CD14-positive monocyte (primary cell): ENCODE results near the gene KBTBD13. TPM values are rescaled to one million over a fixed set of nuclear protein-coding genes. Genes with fewer than 3 reads are reported as not detected.
A peak's percentile ranks its signal among the peaks of the same experiment; 100 is the strongest.

Experiments used
- DNase-seq, 3 donors: peaks; one replicate each; pipeline ENCODE4 v3.0.0-alpha.2; 2011 to 2022
- H2AFZ ChIP-seq: 2 replicates; pipeline ENCODE4 v1.6.0; 2012; ENCODE audit warnings: mild to moderate bottlenecking, low read depth, low read length, inconsistent platforms; ENCODE audit not compliant: insufficient read depth, poor library complexity, severe bottlenecking
- H3K27ac ChIP-seq, 2 donors: 1 replicate in 1 of 2; 2 replicates in 1 of 2; pipeline ENCODE4 v1.5.1; 2012 to 2013; ENCODE audit warnings: low read length in 2 of 2, control low read depth in 1 of 2, inconsistent platforms in 1 of 2, low read depth in 1 of 2, mild to moderate bottlenecking in 1 of 2
- H3K27me3 ChIP-seq, 2 donors: one replicate each; pipeline versions ENCODE4 v1.6.0 to v1.6.1; 2011 to 2013; ENCODE audit warnings: low read length in 2 of 2; ENCODE audit not compliant: control insufficient read depth in 2 of 2, insufficient read depth in 2 of 2
- H3K36me3 ChIP-seq, 2 donors: replicated peaks in 1 of 2; 1 replicate in 1 of 2; 2 replicates in 1 of 2; pipeline versions ENCODE4 v1.5.1 to v1.6.1; 2012 to 2013; ENCODE audit warnings: low read length in 2 of 2, control low read depth in 1 of 2, inconsistent platforms in 1 of 2, mild to moderate bottlenecking in 1 of 2; ENCODE audit not compliant: insufficient read depth in 2 of 2, control insufficient read depth in 1 of 2
- H3K4me1 ChIP-seq, 2 donors: 1 replicate in 1 of 2; 2 replicates in 1 of 2; pipeline versions ENCODE4 v1.5.1 to v1.6.1; 2012 to 2013; ENCODE audit warnings: low read length in 2 of 2, control low read depth in 1 of 2, inconsistent platforms in 1 of 2, mild to moderate bottlenecking in 1 of 2, moderate library complexity in 1 of 2; ENCODE audit not compliant: insufficient read depth in 2 of 2, control insufficient read depth in 1 of 2
- H3K4me2 ChIP-seq: replicated peaks from 2 replicates; pipeline ENCODE3; 2012; ENCODE audit warnings: low read length, moderate library complexity, mild to moderate bottlenecking; ENCODE audit not compliant: poor library complexity, severe bottlenecking; ENCODE audit errors: extremely low read depth
- H3K4me3 ChIP-seq, 3 experiments: fragments of 200-600 bp in 1 of 3; sonication (generic) in 1 of 3; replicated peaks in 1 of 3; 1 replicate in 2 of 3; 2 replicates in 1 of 3; pipeline ENCODE4 v1.5.1; 2011 to 2013; ENCODE audit warnings: low read length in 3 of 3, mild to moderate bottlenecking in 3 of 3, control low read depth in 2 of 3, low read depth in 2 of 3, inconsistent platforms in 1 of 3, moderate library complexity in 1 of 3
- H3K79me2 ChIP-seq: 2 replicates; pipeline ENCODE4 v1.6.0; 2012; ENCODE audit warnings: mild to moderate bottlenecking, control low read depth, inconsistent platforms, low read length, moderate library complexity; ENCODE audit not compliant: insufficient read depth
- H3K9ac ChIP-seq: 2 replicates; pipeline ENCODE4 v1.6.0; 2017; ENCODE audit warnings: low read length, mild to moderate bottlenecking; ENCODE audit not compliant: insufficient read depth, poor library complexity, severe bottlenecking
- H3K9me3 ChIP-seq, 2 donors: replicated peaks in 1 of 2; 1 replicate in 1 of 2; 2 replicates in 1 of 2; pipeline versions ENCODE4 v1.5.1 to v1.6.1; 2012 to 2013; ENCODE audit warnings: low read length in 2 of 2, control low read depth in 1 of 2; ENCODE audit not compliant: control insufficient read depth in 1 of 2, insufficient read depth in 1 of 2
- H4K20me1 ChIP-seq: 2 replicates; pipeline ENCODE4 v1.6.0; 2012; ENCODE audit warnings: mild to moderate bottlenecking, low read length, control low read depth, moderate library complexity; ENCODE audit not compliant: insufficient read depth
- H3K27ac Mint-ChIP-seq, 7 donors: one replicate each; pipeline ENCODE4 v1.8.0; 2020; ENCODE audit warnings: mild to moderate bottlenecking in 7 of 7, mixed read lengths in 7 of 7, moderate library complexity in 6 of 7, inconsistent platforms in 2 of 7
- H3K27me3 Mint-ChIP-seq, 3 donors: one replicate each; pipeline ENCODE4 v1.8.0; 2021 to 2022; ENCODE audit warnings: low read depth in 3 of 3, mild to moderate bottlenecking in 3 of 3, mixed read lengths in 3 of 3, moderate library complexity in 3 of 3, inconsistent platforms in 1 of 3
- H3K36me3 Mint-ChIP-seq, 2 donors: one replicate each; pipeline ENCODE4 v1.8.0; 2020; ENCODE audit warnings: mixed read lengths in 2 of 2, inconsistent platforms in 1 of 2, mild to moderate bottlenecking in 1 of 2
- H3K4me1 Mint-ChIP-seq: one replicate; pipeline ENCODE4 v1.8.0; 2020; ENCODE audit warnings: mild to moderate bottlenecking, mixed read lengths
- H3K4me3 Mint-ChIP-seq, 2 donors: one replicate each; pipeline ENCODE4 v1.8.0; 2020; ENCODE audit warnings: mild to moderate bottlenecking in 2 of 2, mixed read lengths in 2 of 2, moderate library complexity in 1 of 2
- H3K9me3 Mint-ChIP-seq, 7 donors: one replicate each; pipeline ENCODE4 v1.8.0; 2020 to 2022; ENCODE audit warnings: mixed read lengths in 7 of 7, mild to moderate bottlenecking in 6 of 7, moderate library complexity in 6 of 7, inconsistent platforms in 2 of 7
- WGBS: methylation state at CpG from one replicate; pipeline ENCODE4 v1.1.5; 2013; ENCODE audit warnings: missing lambda C conversion rate; ENCODE audit not compliant: insufficient coverage; 5-methylcytosine and 5-hydroxymethylcytosine counted together
- intact Hi-C, 2 donors: fragments of 100-400 bp; cut with micrococcal nuclease; formaldehyde crosslinking; loops; one replicate each; pipeline versions ENCODE4 v1.15.0 to v1.15.1; 2023
- polyA plus RNA-seq, 3 donors: library from polyadenylated mRNA; depleted of rRNA in 1 of 3; unstranded in 2 of 3; stranded (reverse) in 1 of 3; fragments of 300-500 nt in 2 of 3; fragments of >200 nt in 1 of 3; fragmentation: Illumina TruSeq in 2 of 3; gene quantifications; 1 replicate in 2 of 3; 2 replicates in 1 of 3; pipeline ENCODE4 v1.2.3, GENCODE V29; 2012 to 2021
- TF ChIP-seq, protein P1 (sequence below): fragments of 200-600 bp; IDR thresholded peaks from one replicate; pipeline ENCODE4 v1.8.0; 2022; ENCODE audit warnings: antibody characterized with exemption, mild to moderate bottlenecking

The KBTBD13 gene
- polyA plus RNA-seq, 3 donors, result not detected

DNA sequence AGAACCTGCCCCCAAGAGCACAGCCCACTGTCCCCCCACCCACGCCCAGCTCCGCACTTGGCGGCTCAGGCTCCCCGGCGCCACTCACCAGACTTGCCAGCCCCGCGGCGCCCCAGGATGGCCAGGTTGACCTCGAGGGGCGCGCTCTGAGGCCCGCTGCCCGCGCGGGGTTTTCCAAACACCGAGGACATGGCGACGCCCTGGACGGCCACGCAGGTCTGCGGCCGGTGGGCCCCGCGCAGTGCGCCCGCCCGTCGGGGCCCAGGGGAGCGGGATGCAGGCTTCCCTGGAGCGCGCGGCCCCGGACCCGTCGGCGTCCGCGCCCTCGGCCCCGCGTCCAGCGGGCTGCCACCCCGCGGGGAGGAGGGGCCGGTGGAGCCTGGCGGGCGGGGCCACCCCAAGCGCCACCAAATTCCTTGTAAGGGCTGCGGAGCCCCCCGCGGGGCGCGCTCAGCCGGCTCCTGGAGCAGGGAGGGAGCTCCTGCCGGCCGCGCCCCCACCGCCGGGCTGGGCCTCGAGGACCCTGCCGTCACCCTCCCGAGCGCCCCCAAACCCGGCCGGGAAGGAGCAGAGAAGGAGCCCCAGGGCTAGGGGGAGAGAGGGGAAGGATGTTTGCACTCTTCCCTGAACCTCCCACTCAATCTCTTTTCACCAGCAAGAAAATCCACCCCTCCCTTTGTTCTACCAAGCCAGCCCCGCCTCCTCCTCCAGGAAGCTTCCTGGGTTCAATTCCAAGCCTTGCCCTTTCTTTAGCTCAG, 8.7 kb upstream of the KBTBD13 start, which contains the start of gene RASL12:
Gene RASL12 (minus strand): TSS at position 347 of the 758 bp plus-strand sequence. CDS start 156 bp downstream, at position 191.
- WGBS, result 9% methylated on average over 58 of the region's 66 CpGs
- Histone ChIP-seq H3K27ac (no peak within 1 kb of the TSS), H3K4me1 (peaks cover 0 to 8% of the 10 kb centered on the region in 2 donors), H3K4me2 (peak within 1 kb of the TSS; percentile 11), H2AFZ (no peak within 1 kb of the TSS), H3K36me3 (no peaks in the 10 kb centered on the region), H3K4me3 (no peak within 1 kb of the TSS), H3K9ac (no peak within 1 kb of the TSS), H3K9me3 (peaks cover 0 to 8% of the 10 kb centered on the region in 2 donors), H3K79me2 (no peaks in the 10 kb centered on the region), H4K20me1 (no peaks in the 10 kb centered on the region), H3K27me3 (peaks cover 33 to 40% of the 10 kb centered on the region in 2 donors)
- H3K4me3 Mint-ChIP-seq, result peak within 1 kb of the TSS in 1 of 2 donors; percentile 84
- peaks cover 42 to 57% (median 57%) of the 10 kb centered on the region in 3 donors for H3K27me3 Mint-ChIP-seq
- H3K4me1 Mint-ChIP-seq, result peaks cover 3% of the 10 kb centered on the region
- TF ChIP-seq, protein P1, sequence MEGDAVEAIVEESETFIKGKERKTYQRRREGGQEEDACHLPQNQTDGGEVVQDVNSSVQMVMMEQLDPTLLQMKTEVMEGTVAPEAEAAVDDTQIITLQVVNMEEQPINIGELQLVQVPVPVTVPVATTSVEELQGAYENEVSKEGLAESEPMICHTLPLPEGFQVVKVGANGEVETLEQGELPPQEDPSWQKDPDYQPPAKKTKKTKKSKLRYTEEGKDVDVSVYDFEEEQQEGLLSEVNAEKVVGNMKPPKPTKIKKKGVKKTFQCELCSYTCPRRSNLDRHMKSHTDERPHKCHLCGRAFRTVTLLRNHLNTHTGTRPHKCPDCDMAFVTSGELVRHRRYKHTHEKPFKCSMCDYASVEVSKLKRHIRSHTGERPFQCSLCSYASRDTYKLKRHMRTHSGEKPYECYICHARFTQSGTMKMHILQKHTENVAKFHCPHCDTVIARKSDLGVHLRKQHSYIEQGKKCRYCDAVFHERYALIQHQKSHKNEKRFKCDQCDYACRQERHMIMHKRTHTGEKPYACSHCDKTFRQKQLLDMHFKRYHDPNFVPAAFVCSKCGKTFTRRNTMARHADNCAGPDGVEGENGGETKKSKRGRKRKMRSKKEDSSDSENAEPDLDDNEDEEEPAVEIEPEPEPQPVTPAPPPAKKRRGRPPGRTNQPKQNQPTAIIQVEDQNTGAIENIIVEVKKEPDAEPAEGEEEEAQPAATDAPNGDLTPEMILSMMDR, result no peak
- no peak for DNase-seq
- H3K9me3 Mint-ChIP-seq, result peaks cover 0 to 7% (median 0%) of the 10 kb centered on the region in 7 donors
- peaks cover 0 to 4% of the 10 kb centered on the region in 2 donors for H3K36me3 Mint-ChIP-seq
- no peak within 1 kb of the TSS for H3K27ac Mint-ChIP-seq
- intact Hi-C loops, result no loop called here

DNA sequence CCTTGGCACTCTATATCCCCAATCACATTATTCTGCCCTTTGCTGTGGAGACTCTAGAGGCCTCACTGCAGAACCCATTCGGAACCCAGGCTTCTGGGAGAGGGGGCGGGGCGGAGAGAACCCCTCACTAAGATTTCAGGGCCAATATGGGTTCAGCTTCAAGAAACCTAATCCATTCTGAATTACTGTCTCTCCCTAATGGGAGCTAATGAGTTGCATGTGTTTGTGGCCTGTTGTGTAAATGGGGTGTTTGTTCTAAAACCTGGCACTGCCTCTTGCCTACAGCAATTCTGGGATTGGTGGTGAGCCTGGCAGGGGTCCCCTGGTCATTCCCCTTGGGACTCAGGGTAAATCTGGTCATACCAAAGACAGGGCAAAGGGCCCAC, 8.2 kb upstream of the KBTBD13 start:
- H3K27ac Mint-ChIP-seq, result no peak overlapping the region
- peaks cover 3% of the 10 kb centered on the region for H3K4me1 Mint-ChIP-seq
- Histone ChIP-seq H3K36me3 (no peaks in the 10 kb centered on the region), H3K9ac (no peak overlapping the region), H3K79me2 (no peaks in the 10 kb centered on the region), H2AFZ (no peak overlapping the region), H3K27ac (no peak overlapping the region), H3K4me2 (no peak overlapping the region), H4K20me1 (no peaks in the 10 kb centered on the region), H3K4me3 (no peak overlapping the region), H3K9me3 (peaks cover 0 to 8% of the 10 kb centered on the region in 2 donors), H3K4me1 (peaks cover 0 to 8% of the 10 kb centered on the region in 2 donors), H3K27me3 (peaks cover 33 to 40% of the 10 kb centered on the region in 2 donors)
- H3K27me3 Mint-ChIP-seq, result peaks cover 42 to 57% (median 56%) of the 10 kb centered on the region in 3 donors
- TF ChIP-seq, protein P1, result no peak
- peak overlapping the region in 1 of 2 donors; percentile 63 for H3K4me3 Mint-ChIP-seq
- DNase-seq, result no peak
- peaks cover 0 to 7% (median 0%) of the 10 kb centered on the region in 7 donors for H3K9me3 Mint-ChIP-seq
- WGBS, result 100% methylated on average over 1 of the region's 3 CpGs
- intact Hi-C loops, result no loop called here
- peaks cover 0 to 4% of the 10 kb centered on the region in 2 donors for H3K36me3 Mint-ChIP-seq
